ENCODE measurements around the gene SEZ6L. TPM values are rescaled to one million over a fixed set of nuclear protein-coding genes. Genes with fewer than 3 reads are reported as not detected.

SEZ6L gene
- total RNA-seq, 1 experiment from 2014 or later: not detected

DNA sequence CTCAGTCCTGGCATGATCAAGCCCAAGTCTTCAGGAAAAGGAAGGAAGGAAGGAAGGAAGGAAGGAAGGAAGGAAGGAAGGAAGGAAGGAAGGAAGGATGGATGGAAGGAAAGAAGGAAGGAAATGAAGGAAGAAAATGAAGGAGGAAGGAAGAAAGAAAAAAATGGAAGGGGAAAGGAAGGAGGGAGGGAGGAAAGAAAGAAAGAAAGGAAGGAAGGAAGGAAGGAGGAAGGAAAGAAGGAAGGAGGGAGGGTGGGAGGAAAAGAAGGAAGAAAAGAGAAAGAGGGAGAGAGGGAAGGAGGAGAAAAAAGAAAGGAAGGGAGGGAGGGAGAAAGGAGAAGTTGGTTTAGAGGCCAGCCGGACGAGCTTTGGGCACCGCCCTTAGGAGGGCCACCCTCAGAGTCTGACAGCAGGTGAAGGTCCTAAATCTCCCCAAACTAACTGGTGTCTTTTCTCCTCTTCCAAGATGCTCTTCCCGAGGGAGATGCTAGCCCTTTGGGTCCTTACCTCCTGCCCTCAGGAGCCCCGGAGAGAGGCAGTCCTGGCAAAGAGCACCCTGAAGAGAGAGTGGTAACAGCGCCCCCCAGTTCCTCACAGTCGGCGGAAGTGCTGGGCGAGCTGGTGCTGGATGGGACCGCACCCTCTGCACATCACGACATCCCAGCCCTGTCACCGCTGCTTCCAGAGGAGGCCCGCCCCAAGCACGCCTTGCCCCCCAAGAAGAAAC, 122.8 kb downstream of the SEZ6L start:
- ATAC-seq (no peak), DNase-seq (no peak)
- CTCF ChIA-PET: no interaction called here
- H3K4me3 ChIP-seq (ENCODE audit: low read length): no peak overlapping the region
- no peaks in the 10 kb centered on the region for H3K9me2 ChIP-seq (replicated peaks; ENCODE audit: low read length)
- no peak overlapping the region for H3K4me2 ChIP-seq (ENCODE audit: low read length)
- H2AFZ ChIP-seq (ENCODE audit: low read length): no peak overlapping the region
- no peak overlapping the region for H3K27ac ChIP-seq (ENCODE audit: low read length)
- no peaks in the 10 kb centered on the region for H3K36me3 ChIP-seq (ENCODE audit: low read depth, low read length)
- H3K4me1 ChIP-seq (ENCODE audit: insufficient read depth, low read length): no peaks in the 10 kb centered on the region
- no peak for TF ChIP-seq EZH2 (IDR thresholded peaks at IDR 0.05; ENCODE audit: low read length, unreplicated experiment)
- TF ChIP-seq, protein P1, sequence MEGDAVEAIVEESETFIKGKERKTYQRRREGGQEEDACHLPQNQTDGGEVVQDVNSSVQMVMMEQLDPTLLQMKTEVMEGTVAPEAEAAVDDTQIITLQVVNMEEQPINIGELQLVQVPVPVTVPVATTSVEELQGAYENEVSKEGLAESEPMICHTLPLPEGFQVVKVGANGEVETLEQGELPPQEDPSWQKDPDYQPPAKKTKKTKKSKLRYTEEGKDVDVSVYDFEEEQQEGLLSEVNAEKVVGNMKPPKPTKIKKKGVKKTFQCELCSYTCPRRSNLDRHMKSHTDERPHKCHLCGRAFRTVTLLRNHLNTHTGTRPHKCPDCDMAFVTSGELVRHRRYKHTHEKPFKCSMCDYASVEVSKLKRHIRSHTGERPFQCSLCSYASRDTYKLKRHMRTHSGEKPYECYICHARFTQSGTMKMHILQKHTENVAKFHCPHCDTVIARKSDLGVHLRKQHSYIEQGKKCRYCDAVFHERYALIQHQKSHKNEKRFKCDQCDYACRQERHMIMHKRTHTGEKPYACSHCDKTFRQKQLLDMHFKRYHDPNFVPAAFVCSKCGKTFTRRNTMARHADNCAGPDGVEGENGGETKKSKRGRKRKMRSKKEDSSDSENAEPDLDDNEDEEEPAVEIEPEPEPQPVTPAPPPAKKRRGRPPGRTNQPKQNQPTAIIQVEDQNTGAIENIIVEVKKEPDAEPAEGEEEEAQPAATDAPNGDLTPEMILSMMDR (conservative IDR thresholded peaks at IDR 0.05; ENCODE audit: low read depth, low read length): no peak
- no peak for TF ChIP-seq EZH2phosphoT487 (IDR thresholded peaks at IDR 0.05; ENCODE audit: borderline replicate concordance, low read length)
- no peaks in the 10 kb centered on the region for H3F3A ChIP-seq (ENCODE audit: low read length, unreplicated experiment)
- no peaks in the 10 kb centered on the region for H4K20me1 ChIP-seq (ENCODE audit: low read length)
- no TSS peak for BruUV-seq (replicated peaks)
- H3K79me2 ChIP-seq (ENCODE audit: low read length): no peaks in the 10 kb centered on the region
- no peaks in the 10 kb centered on the region for H3K9me3 ChIP-seq (ENCODE audit: low read length)
- intact Hi-C loops (cut with micrococcal nuclease): no loop called here
- peaks cover 12% of the 10 kb centered on the region; the same call in 1 of the 2 replicates for H3K27me3 ChIP-seq (ENCODE audit: low read length)
- POLR2A ChIA-PET (ENCODE audit: unreplicated experiment): no interaction called here
- no peak overlapping the region for H3K9ac ChIP-seq (ENCODE audit: low read length)

DNA sequence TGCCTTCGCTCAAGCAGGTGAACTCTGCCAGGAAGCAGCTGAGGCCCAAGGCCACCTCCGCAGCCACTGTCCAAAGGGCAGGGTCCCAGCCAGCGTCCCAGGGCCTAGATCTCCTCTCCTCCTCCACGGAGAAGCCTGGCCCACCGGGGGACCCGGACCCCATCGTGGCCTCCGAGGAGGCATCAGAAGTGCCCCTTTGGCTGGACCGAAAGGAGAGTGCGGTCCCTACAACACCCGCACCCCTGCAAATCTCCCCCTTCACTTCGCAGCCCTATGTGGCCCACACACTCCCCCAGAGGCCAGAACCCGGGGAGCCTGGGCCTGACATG, 123.4 kb downstream of the SEZ6L start:
- POLR2A ChIA-PET (ENCODE audit: unreplicated experiment): no interaction called here
- ATAC-seq: no peak
- intact Hi-C loops (cut with micrococcal nuclease): no loop called here

More for the DNA sequence above, 123.4 kb downstream of the SEZ6L start:
- Histone ChIP-seq H3K4me3 (ENCODE audit: low read length) (no peak overlapping the region), H3F3A (ENCODE audit: low read length, unreplicated experiment) (no peaks in the 10 kb centered on the region), H4K20me1 (ENCODE audit: low read length) (no peaks in the 10 kb centered on the region), H3K9ac (ENCODE audit: low read length) (no peak overlapping the region), H2AFZ (ENCODE audit: low read length) (no peak overlapping the region), H3K4me2 (ENCODE audit: low read length) (no peak overlapping the region), H3K27ac (ENCODE audit: low read length) (no peak overlapping the region), H3K27me3 (ENCODE audit: low read length) (peaks cover 14% of the 10 kb centered on the region), H3K9me2 (replicated peaks; ENCODE audit: low read length) (no peaks in the 10 kb centered on the region), H3K4me1 (ENCODE audit: insufficient read depth, low read length) (no peaks in the 10 kb centered on the region), H3K36me3 (ENCODE audit: low read depth, low read length) (no peaks in the 10 kb centered on the region), H3K9me3 (ENCODE audit: low read length) (no peaks in the 10 kb centered on the region), H3K79me2 (ENCODE audit: low read length) (no peaks in the 10 kb centered on the region)
- no TSS peak for BruUV-seq (replicated peaks)
- CTCF ChIA-PET: no interaction called here
- no peak for DNase-seq
- TF ChIP-seq EZH2 (IDR thresholded peaks at IDR 0.05; ENCODE audit: low read length, unreplicated experiment) (no peak), EZH2phosphoT487 (IDR thresholded peaks at IDR 0.05; ENCODE audit: borderline replicate concordance, low read length) (no peak)
- TF ChIP-seq, protein P1 (conservative IDR thresholded peaks at IDR 0.05; ENCODE audit: low read depth, low read length): no peak
